ENCODE results near the gene CEP83.
A peak's percentile ranks its signal among the peaks of the same experiment; 100 is the strongest.

The CEP83 gene

GRCh38 chr12:94459728-94460615 is at the start of gene CEP83:
TSS of gene CEP83 (minus strand) at chr12:94459867. CDS start at chr12:94412490, 47,377 bp downstream.
- peak within 1 kb of the TSS; percentile 80 for H3K4me3 ChIP-seq (ENCODE audit: low read depth, low read length)
- DNase-seq (ENCODE audit: low read depth): peak; percentile 96
- no peak for TF ChIP-seq CTCF (IDR thresholded peaks at IDR 0.05; ENCODE audit: insufficient read depth, low read depth, low read length, missing control alignments)

GRCh38 chr12:94509317-94509716 is 49.6 kb upstream of the CEP83 start:
- H3K4me3 ChIP-seq (ENCODE audit: low read depth, low read length): no peak overlapping the region
- no peak for DNase-seq (ENCODE audit: low read depth)
- TF ChIP-seq CTCF (IDR thresholded peaks at IDR 0.05; ENCODE audit: insufficient read depth, low read depth, low read length, missing control alignments): no peak

- DNase-seq (ENCODE audit: low read depth): no peak
- H3K4me3 ChIP-seq (ENCODE audit: low read depth, low read length): no peak overlapping the region
- no peak for TF ChIP-seq CTCF (IDR thresholded peaks at IDR 0.05; ENCODE audit: insufficient read depth, low read depth, low read length, missing control alignments)
These were observed 47.8 kb upstream of the CEP83 start for GRCh38 chr12:94507455-94507854.

- TF ChIP-seq CTCF (IDR thresholded peaks at IDR 0.05; ENCODE audit: insufficient read depth, low read depth, low read length, missing control alignments): no peak
These were observed 44.7 kb upstream of the CEP83 start for GRCh38 chr12:94504386-94504785.

GRCh38 chr12:94503619-94504018 is 44.0 kb upstream of the CEP83 start:
- no peak for DNase-seq (ENCODE audit: low read depth)
- TF ChIP-seq CTCF (IDR thresholded peaks at IDR 0.05; ENCODE audit: insufficient read depth, low read depth, low read length, missing control alignments): no peak
- no peak overlapping the region for H3K4me3 ChIP-seq (ENCODE audit: low read depth, low read length)

More at GRCh38 chr12:94504386-94504785, 44.7 kb upstream of the CEP83 start:
- no peak for DNase-seq (ENCODE audit: low read depth)
- H3K4me3 ChIP-seq (ENCODE audit: low read depth, low read length): no peak overlapping the region

- H3K4me3 ChIP-seq (ENCODE audit: low read depth, low read length): no peak overlapping the region
- peak; percentile 41 for DNase-seq (ENCODE audit: low read depth)
- no peak for TF ChIP-seq CTCF (IDR thresholded peaks at IDR 0.05; ENCODE audit: insufficient read depth, low read depth, low read length, missing control alignments)
These were observed 41.3 kb upstream of the CEP83 start for GRCh38 chr12:94500831-94501567.
